Measurements from ENCODE around the gene OFD1.

Gene OFD1

DNA sequence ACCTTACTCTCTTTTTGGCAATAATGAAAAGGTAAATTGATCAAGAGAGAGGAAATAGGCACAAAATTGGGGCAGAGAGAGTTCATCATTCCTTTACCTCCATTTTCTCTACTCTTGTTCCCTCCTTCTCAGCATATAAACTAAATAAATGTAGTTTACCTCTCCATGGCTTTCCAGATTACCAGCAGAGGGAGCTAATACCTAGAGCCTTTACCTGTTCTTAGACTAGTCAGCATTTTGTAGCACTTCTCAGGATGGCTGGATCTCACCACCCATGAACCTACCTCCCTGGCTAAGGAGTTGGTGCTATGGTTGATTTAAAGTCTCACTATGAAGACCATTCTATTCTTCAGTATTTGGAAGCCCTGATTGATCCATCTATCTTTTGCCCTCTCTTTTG lies 15.7 kb downstream of the OFD1 start:
- TF ChIP-seq, protein P1, sequence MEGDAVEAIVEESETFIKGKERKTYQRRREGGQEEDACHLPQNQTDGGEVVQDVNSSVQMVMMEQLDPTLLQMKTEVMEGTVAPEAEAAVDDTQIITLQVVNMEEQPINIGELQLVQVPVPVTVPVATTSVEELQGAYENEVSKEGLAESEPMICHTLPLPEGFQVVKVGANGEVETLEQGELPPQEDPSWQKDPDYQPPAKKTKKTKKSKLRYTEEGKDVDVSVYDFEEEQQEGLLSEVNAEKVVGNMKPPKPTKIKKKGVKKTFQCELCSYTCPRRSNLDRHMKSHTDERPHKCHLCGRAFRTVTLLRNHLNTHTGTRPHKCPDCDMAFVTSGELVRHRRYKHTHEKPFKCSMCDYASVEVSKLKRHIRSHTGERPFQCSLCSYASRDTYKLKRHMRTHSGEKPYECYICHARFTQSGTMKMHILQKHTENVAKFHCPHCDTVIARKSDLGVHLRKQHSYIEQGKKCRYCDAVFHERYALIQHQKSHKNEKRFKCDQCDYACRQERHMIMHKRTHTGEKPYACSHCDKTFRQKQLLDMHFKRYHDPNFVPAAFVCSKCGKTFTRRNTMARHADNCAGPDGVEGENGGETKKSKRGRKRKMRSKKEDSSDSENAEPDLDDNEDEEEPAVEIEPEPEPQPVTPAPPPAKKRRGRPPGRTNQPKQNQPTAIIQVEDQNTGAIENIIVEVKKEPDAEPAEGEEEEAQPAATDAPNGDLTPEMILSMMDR (conservative IDR thresholded peaks at IDR 0.05; ENCODE audit: control insufficient read depth, insufficient read depth, low read depth, low read length) = peak; percentile 72
- no peak overlapping the region for H3K4me3 ChIP-seq (ENCODE audit: control insufficient read depth, low read depth, low read length)
- peak; percentile 64 for DNase-seq (ENCODE audit: low read depth)

- TF ChIP-seq, protein P1 (conservative IDR thresholded peaks at IDR 0.05; ENCODE audit: control insufficient read depth, insufficient read depth, low read depth, low read length) = no peak
- DNase-seq (ENCODE audit: low read depth) = no peak
- H3K4me3 ChIP-seq (ENCODE audit: control insufficient read depth, low read depth, low read length) = no peak overlapping the region
These were observed 16.3 kb downstream of the OFD1 start for GRCh38 chrX:13750812-13751211.

- TF ChIP-seq, protein P1 (conservative IDR thresholded peaks at IDR 0.05; ENCODE audit: control insufficient read depth, insufficient read depth, low read depth, low read length) = no peak
- H3K4me3 ChIP-seq (ENCODE audit: control insufficient read depth, low read depth, low read length) = no peak overlapping the region
- DNase-seq (ENCODE audit: low read depth) = no peak
These were observed 17.6 kb downstream of the OFD1 start for GRCh38 chrX:13752141-13752540.

- TF ChIP-seq, protein P1 (conservative IDR thresholded peaks at IDR 0.05; ENCODE audit: control insufficient read depth, insufficient read depth, low read depth, low read length) = no peak
- H3K4me3 ChIP-seq (ENCODE audit: control insufficient read depth, low read depth, low read length) = no peak overlapping the region
- no peak for DNase-seq (ENCODE audit: low read depth)
These were observed 18.1 kb downstream of the OFD1 start for GRCh38 chrX:13752646-13753045.

DNA sequence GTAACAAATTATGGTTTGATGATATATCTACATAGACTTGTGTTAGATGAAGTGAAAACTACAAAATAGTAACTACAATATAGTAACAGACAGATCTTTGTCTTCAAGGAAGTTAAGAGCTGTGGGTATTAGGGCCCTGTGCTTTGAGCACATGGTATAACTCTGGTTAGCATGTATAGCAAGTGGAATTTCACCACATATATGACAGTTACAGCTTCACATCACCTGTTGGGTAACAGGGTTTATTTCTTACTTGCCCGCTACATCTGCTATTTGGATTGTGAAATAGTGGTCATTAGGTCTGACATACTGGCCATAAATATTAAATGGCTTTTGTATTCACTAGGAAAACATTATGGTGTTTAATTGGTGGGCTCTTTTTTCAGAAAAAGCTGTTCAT lies 20.2 kb downstream of the OFD1 start:
- TF ChIP-seq, protein P1 (conservative IDR thresholded peaks at IDR 0.05; ENCODE audit: control insufficient read depth, insufficient read depth, low read depth, low read length) = no peak
- no peak overlapping the region for H3K4me3 ChIP-seq (ENCODE audit: control insufficient read depth, low read depth, low read length)
- no peak for DNase-seq (ENCODE audit: low read depth)

DNA sequence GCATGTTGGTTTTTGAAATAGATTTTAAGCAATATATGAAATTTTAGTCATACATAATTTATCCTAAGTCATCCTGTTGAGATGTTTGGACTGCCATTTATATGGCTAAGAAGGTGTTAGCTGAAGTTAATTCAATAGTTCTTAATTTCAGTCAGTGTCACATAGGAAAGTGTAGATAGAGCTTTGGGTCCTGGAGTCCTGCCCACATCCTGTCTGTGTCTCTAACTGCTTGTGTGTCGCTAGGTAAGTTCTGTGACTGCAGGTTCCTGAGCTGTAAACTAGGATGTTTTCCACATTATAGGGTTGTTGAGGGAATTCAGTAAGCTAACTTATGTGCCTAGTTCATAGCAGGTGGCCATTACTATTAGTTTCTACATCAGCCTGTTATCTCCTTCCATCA lies 20.7 kb downstream of the OFD1 start:
- H3K4me3 ChIP-seq (ENCODE audit: control insufficient read depth, low read depth, low read length) = no peak overlapping the region
- no peak for DNase-seq (ENCODE audit: low read depth)
- TF ChIP-seq, protein P1 (conservative IDR thresholded peaks at IDR 0.05; ENCODE audit: control insufficient read depth, insufficient read depth, low read depth, low read length) = no peak

DNA sequence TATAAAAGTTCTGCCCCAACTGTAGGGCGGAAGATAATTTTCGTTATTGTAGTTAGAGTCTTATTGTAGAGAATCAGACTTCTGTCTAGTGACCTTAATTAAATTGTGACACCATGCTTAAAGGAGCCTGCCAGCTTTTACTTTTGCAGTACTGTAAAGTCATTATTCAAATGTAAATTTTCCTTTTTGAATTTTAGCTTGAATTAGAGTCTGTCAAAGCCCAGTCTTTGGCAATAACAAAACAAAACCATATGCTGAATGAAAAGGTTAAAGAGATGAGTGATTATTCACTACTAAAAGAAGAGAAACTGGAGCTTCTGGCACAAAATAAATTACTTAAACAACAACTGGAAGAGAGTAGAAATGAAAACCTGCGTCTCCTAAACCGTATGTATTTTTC lies 21.8 kb downstream of the OFD1 start:
- no peak overlapping the region for H3K4me3 ChIP-seq (ENCODE audit: control insufficient read depth, low read depth, low read length)
- DNase-seq (ENCODE audit: low read depth) = no peak
- TF ChIP-seq, protein P1 (conservative IDR thresholded peaks at IDR 0.05; ENCODE audit: control insufficient read depth, insufficient read depth, low read depth, low read length) = no peak
